Measurements from ENCODE around the gene ITPRIPL1.

GRCh38 chr2:96305979-96306308 is 19.2 kb upstream of the ITPRIPL1 start:
- TF ChIP-seq, protein P1, sequence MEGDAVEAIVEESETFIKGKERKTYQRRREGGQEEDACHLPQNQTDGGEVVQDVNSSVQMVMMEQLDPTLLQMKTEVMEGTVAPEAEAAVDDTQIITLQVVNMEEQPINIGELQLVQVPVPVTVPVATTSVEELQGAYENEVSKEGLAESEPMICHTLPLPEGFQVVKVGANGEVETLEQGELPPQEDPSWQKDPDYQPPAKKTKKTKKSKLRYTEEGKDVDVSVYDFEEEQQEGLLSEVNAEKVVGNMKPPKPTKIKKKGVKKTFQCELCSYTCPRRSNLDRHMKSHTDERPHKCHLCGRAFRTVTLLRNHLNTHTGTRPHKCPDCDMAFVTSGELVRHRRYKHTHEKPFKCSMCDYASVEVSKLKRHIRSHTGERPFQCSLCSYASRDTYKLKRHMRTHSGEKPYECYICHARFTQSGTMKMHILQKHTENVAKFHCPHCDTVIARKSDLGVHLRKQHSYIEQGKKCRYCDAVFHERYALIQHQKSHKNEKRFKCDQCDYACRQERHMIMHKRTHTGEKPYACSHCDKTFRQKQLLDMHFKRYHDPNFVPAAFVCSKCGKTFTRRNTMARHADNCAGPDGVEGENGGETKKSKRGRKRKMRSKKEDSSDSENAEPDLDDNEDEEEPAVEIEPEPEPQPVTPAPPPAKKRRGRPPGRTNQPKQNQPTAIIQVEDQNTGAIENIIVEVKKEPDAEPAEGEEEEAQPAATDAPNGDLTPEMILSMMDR (optimal IDR thresholded peaks at IDR 0.05 in 1 of 3, IDR thresholded peaks at IDR 0.05 in 1 of 3, conservative IDR thresholded peaks at IDR 0.05 in 1 of 3; ENCODE audit: extremely low read depth in 1 of 3, insufficient read depth in 2 of 3, low read length in 3 of 3), result no peak
- no peak for TF ChIP-seq EZH2 (IDR thresholded peaks at IDR 0.05; ENCODE audit: low read length)
